Right atrium auricular region (tissue), 2 donors: Measurements from ENCODE around the gene KRT31. TPM values are rescaled to one million over a fixed set of nuclear protein-coding genes. Genes with fewer than 3 reads are reported as not detected.
"Not testable (repeated sequence)": the region's sequence is repeated elsewhere in the genome, so short reads cannot be mapped to it uniquely, and the experiment has no call there.

Experiments used
- DNase-seq: peaks from one replicate; pipeline ENCODE4 v3.0.0-alpha.2; 2019; ENCODE audit warnings: low spot score
- H3K27ac ChIP-seq, 2 donors: fragments of 200-600 bp; sonication (generic); 1 replicate in 1 of 2; 2 replicates in 1 of 2; pipeline ENCODE4 v1.5.1; 2016 to 2019
- H3K27me3 ChIP-seq, 2 donors: fragments of 200-600 bp; sonication (generic); one replicate each; pipeline versions ENCODE4 v1.5.1 to v1.6.0; 2017 to 2019
- H3K36me3 ChIP-seq: fragments of 200-600 bp; sonication (generic); one replicate; pipeline ENCODE4 v1.5.1; 2016
- H3K4me1 ChIP-seq, 2 donors: fragments of 200-600 bp; sonication (generic); one replicate each; pipeline versions ENCODE4 v1.5.1 to v1.6.0; 2017 to 2019
- H3K4me3 ChIP-seq, 2 donors: fragments of 200-600 bp; sonication (generic); 1 replicate in 1 of 2; 2 replicates in 1 of 2; pipeline ENCODE4 v1.5.1; 2017 to 2019; ENCODE audit warnings: mild to moderate bottlenecking in 1 of 2, moderate library complexity in 1 of 2
- H3K9me3 ChIP-seq, 2 donors: fragments of 200-600 bp; sonication (generic); one replicate each; pipeline ENCODE4 v1.5.1; 2019
- CTCF ChIP-seq, 2 donors: fragments of 200-600 bp; sonication (generic); IDR thresholded peaks; one replicate each; pipeline ENCODE4 v1.5.1; 2019; ENCODE audit warnings: antibody characterized with exemption in 2 of 2
- total RNA-seq, 2 donors: library from RNA; depleted of rRNA; stranded (reverse); fragments of >200 nt; gene quantifications; one replicate each; pipeline ENCODE4 v1.1.0, GENCODE V29; 2016

The KRT31 gene
- total RNA-seq, 2 donors from 2014 or later = not detected

GRCh38 chr17:41352597-41353366 is 44.6 kb downstream of the KRT31 start:
- no peaks in the 10 kb centered on the region for H3K36me3 ChIP-seq
- TF ChIP-seq CTCF (IDR thresholded peaks at IDR 0.05) = no peak
- no peak for DNase-seq
- no peak overlapping the region for H3K27ac ChIP-seq
- no peaks in the 10 kb centered on the region for H3K27me3 ChIP-seq
- H3K4me3 ChIP-seq = no peak overlapping the region
- H3K9me3 ChIP-seq = peaks cover 0 to 8% of the 10 kb centered on the region in 2 donors
- H3K4me1 ChIP-seq = no peaks in the 10 kb centered on the region

GRCh38 chr17:41351177-41351576 is 46.2 kb downstream of the KRT31 start:
- no peak for TF ChIP-seq CTCF (IDR thresholded peaks at IDR 0.05)
- H3K4me3 ChIP-seq = no peak overlapping the region
- no peaks in the 10 kb centered on the region for H3K36me3 ChIP-seq
- H3K27me3 ChIP-seq = no peaks in the 10 kb centered on the region
- H3K4me1 ChIP-seq = no peaks in the 10 kb centered on the region
- H3K9me3 ChIP-seq = peaks cover 0 to 2% of the 10 kb centered on the region in 2 donors
- no peak overlapping the region for H3K27ac ChIP-seq
- DNase-seq = no peak

GRCh38 chr17:41350381-41350878 is 47.0 kb downstream of the KRT31 start, which contains the start of gene KRT33A:
TSS of gene KRT33A (minus strand) at chr17:41350828. CDS start at chr17:41350767, 61 bp downstream.
- not testable (repeated sequence) for H3K9me3 ChIP-seq, H3K36me3 ChIP-seq, DNase-seq, H3K27me3 ChIP-seq, H3K4me1 ChIP-seq, H3K4me3 ChIP-seq, H3K27ac ChIP-seq

GRCh38 chr17:41347869-41348760 is 49.3 kb downstream of the KRT31 start:
- no peak for DNase-seq
- Histone ChIP-seq H3K4me3 (no peak overlapping the region), H3K36me3 (no peaks in the 10 kb centered on the region), H3K9me3 (no peaks in the 10 kb centered on the region), H3K27me3 (no peaks in the 10 kb centered on the region), H3K4me1 (no peaks in the 10 kb centered on the region), H3K27ac (no peak overlapping the region)
- TF ChIP-seq CTCF (IDR thresholded peaks at IDR 0.05) = no peak

- H3K9me3 ChIP-seq, H3K36me3 ChIP-seq, H3K4me1 ChIP-seq, H3K4me3 ChIP-seq, H3K27ac ChIP-seq, DNase-seq, H3K27me3 ChIP-seq: not testable (repeated sequence)
Measured at GRCh38 chr17:41346421-41346820, 51.0 kb downstream of the KRT31 start.

GRCh38 chr17:41345992-41346391 is 51.4 kb downstream of the KRT31 start:
- Histone ChIP-seq H3K36me3 (no peaks in the 10 kb centered on the region), H3K4me3 (no peak overlapping the region), H3K27ac (no peak overlapping the region), H3K9me3 (no peaks in the 10 kb centered on the region), H3K4me1 (no peaks in the 10 kb centered on the region), H3K27me3 (no peaks in the 10 kb centered on the region)
- no peak for DNase-seq
- no peak for TF ChIP-seq CTCF (IDR thresholded peaks at IDR 0.05)

Other genes starting within 250 kb of the KRT31 start
- not detected for gene KRTAP4-5, start 247.8 kb downstream of the KRT31 start, total RNA-seq
- gene KRTAP4-4, start 236.9 kb downstream of the KRT31 start, total RNA-seq = not detected
- gene KRTAP4-3, start 229.4 kb downstream of the KRT31 start, total RNA-seq = not detected
- not detected for gene KRTAP4-2, start 219.4 kb downstream of the KRT31 start, total RNA-seq
- not detected for gene KRTAP4-1, start 212.7 kb downstream of the KRT31 start, total RNA-seq
- not detected for gene KRTAP9-1, start 207.7 kb downstream of the KRT31 start, total RNA-seq
- gene KRTAP9-2, start 171.0 kb downstream of the KRT31 start, total RNA-seq = not detected
- gene KRTAP9-3, start 165.2 kb downstream of the KRT31 start, total RNA-seq = not detected
- not detected for gene KRTAP9-8, start 159.6 kb downstream of the KRT31 start, total RNA-seq
- gene KRTAP9-4, start 147.9 kb downstream of the KRT31 start, total RNA-seq = not detected
- gene KRTAP9-9, start 142.2 kb downstream of the KRT31 start, total RNA-seq = not detected
- not detected for gene KRTAP9-6, start 132.2 kb downstream of the KRT31 start, total RNA-seq
- not detected for gene KRTAP9-7, start 121.9 kb downstream of the KRT31 start, total RNA-seq
- not detected for gene KRTAP29-1, start 94.8 kb downstream of the KRT31 start, total RNA-seq
- gene KRTAP16-1, start 88.3 kb downstream of the KRT31 start, total RNA-seq = not detected
- gene KRTAP17-1, start 81.9 kb downstream of the KRT31 start, total RNA-seq = not detected
- gene KRT33A, start 46.8 kb downstream of the KRT31 start, total RNA-seq = not detected
- gene KRT33B, start 27.8 kb downstream of the KRT31 start, total RNA-seq = not detected
- not detected for gene KRT34, start 15.3 kb downstream of the KRT31 start, total RNA-seq
- gene KRT37, start 27.0 kb upstream of the KRT31 start, total RNA-seq = not detected
- gene KRT38, start 43.4 kb upstream of the KRT31 start, total RNA-seq = not detected
- not detected for gene KRT32, start 69.8 kb upstream of the KRT31 start, total RNA-seq
- gene KRT35, start 83.5 kb upstream of the KRT31 start, total RNA-seq = not detected
- gene KRT36, start 92.3 kb upstream of the KRT31 start, total RNA-seq = not detected
- not detected for gene KRT13, start 108.0 kb upstream of the KRT31 start, total RNA-seq
- gene KRT15, start 121.3 kb upstream of the KRT31 start, total RNA-seq = under 1 TPM in 1 of 2 donors, not detected in 1; 0.47 TPM
- 100 to 1,000 TPM in 1 of 2 donors, 10 to 100 TPM in 1; 27.8 to 165 TPM for gene KRT19, start 130.7 kb upstream of the KRT31 start, total RNA-seq
- gene KRT9, start 174.5 kb upstream of the KRT31 start, total RNA-seq = not detected
- 10 to 100 TPM in 1 of 2 donors, not detected in 1; 20.3 TPM for gene KRT14, start 189.3 kb upstream of the KRT31 start, total RNA-seq
- 1 to 10 TPM in 1 of 2 donors, not detected in 1; 2.2 TPM for gene KRT16, start 215.2 kb upstream of the KRT31 start, total RNA-seq
- not detected for gene KRT17, start 227.0 kb upstream of the KRT31 start, total RNA-seq